COR-L47 (cell line): ENCODE data around the gene RAB6A.
"Not testable (repeated sequence)": the region's sequence is repeated elsewhere in the genome, so short reads cannot be mapped to it uniquely, and the experiment has no call there.

Source experiments
- DNase-seq: peaks from one replicate; lab custom pipeline; 2025; lab: John Stamatoyannopoulos, UW

RAB6A gene

DNA sequence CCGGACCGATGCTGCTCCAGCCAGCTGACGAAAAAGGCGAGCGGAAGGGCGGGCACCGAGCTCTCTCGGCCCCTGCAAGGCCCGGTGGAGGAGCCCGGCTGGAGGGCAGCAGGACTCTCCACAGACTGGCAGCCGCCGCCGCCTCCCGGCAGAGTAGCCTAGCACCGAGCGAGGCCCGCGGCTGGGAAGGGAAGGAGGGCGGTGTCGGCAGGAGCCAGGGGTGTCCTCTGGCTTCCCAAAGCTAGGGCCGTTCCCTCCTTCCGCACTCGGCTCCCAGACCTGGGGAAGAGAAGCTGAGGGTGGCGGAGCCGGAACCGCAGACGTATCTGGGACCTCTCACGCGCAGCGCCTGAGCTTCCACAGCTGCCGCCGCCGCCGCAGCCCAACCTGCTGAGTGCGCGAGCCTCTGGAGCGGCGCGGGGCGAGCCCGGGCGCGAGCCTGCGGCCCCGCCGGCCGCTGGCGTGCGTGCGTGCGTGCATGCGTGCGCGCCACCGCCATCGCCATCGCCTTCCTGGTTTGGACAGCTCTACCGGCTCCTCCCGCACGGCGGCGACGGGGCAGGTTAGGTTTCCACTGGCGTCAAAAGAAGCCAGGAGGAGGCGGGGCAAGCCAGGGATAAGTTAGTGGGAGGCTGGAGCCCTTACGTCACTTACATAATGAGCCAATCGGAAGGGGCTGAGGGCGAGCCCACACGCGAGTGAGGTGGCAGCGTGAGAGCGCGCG, at the start of gene RAB6A:
RAB6A (minus strand) TSS at position 396 of the 724 bp plus-strand sequence. CDS start 439 bp downstream, outside the sequence.
- peak; percentile 99 for DNase-seq

DNA sequence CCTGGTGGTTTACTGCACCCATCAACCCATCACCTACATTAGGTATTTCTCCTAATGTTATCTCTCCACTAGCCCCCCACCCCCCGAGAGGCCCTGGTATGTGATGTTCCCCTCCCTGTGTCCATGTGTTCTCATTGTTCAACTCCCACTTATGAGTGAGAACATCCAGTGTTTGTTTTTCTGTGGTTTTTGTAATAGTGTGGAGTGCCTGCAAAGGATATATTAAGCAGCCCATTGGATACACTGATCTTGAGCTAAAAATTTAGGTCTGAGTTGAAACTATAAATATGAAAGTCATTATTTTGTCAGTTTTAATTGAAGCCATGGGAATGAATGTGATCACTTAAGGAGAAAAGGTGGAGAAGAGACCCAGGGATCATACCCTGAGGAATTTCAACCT, 49.8 kb upstream of the RAB6A start:
- no peak for DNase-seq

DNA sequence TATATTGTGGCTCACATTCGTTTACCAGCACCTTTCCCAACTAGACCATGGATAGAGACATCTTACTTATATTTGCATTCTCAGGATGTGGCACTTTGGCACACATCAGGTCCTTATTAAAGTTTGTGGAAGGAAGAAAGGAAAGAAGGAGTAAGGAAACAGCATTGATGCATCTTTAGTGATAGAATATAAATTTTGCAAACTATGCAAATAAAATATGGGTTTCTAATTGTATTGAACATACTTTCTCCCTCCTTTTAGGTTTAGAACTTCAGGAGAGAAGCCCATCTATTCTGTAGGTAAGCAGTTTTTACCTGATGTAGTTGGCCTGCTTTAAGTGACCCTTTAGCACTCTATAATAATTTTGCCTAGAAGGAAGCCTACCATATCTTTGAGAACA, 47.2 kb upstream of the RAB6A start:
- no peak for DNase-seq

DNA sequence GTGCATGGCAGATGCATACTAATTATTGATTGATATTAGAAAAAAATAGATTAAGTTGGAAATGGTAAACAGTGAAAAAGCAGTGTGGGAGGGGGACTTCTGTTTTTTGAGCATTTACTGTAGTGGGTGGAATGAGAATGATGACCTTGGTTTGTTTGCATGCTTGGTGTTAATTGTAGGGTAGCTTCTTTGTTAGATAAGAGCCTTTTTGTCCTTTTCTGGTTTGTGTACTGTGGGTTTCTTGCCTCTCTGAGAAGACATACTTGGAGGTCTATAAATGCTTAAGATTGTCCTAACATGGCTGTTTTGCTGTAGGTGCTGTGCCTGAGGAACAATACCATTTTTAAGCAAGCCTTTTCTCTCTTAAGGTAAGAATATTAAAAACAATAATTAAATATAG, 43.8 kb upstream of the RAB6A start:
- no peak for DNase-seq

DNA sequence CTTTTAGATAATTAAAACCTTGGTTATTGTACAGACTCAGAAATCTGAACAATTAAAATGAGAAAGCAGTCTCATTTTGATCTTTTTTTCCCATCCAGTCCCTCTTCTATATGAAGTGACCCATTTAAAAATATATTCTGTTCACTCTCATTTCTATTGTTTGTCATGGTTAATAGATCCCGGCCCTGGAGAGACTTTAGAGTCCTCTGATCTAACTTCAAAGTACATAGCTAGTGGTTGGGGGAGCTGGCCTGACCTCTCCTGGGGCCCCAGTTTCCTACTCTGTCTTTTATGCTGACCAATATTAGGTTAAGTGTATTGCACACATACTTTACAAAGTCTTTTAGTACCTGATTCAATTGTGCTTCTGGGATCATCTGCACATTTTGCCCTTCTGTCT, 40.3 kb upstream of the RAB6A start:
- no peak for DNase-seq

DNA sequence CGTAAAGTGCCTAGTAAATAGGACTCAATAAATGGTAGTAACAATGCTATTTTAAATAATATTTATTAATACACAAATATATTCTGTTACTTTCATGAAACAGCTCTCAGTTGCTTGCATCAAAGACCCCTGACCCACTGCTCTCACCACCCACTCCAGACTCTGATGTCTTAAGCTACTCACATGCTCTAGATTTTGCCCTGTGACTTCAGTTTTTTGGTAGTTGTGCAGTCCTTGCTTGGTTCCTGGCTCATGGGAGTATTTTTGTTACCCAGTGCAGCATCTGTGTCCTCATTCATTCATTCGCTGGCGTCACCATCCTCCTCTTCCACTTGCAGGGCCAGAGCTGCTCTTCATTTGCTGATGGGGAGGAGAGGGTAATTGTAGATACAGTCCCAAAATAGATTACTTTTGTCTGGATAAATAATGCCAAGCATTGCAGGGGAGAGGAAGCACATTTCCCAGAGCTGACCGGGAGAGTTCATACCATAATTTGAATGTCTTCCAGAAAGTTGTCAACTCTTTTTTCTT, 39.5 kb upstream of the RAB6A start:
- no peak for DNase-seq

DNA sequence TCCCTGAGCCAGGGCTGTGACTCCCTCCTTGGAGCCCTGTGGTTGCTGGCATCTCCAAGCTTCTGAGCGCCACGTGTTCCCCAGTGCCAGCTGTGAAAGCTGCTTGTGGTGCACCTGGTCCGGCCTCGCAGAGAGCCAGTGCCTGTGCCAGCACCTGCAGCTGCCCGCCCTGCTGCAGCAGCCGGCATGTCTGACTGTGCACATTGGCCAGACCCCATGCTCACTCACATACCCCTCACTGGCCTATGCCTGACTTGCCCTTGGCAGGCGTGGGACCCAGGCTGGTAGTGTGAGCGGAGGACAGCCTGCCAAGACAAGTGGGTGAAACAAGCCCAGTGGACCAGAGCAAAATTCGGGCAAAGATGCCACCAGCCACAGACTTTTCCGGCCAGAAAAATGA, 36.6 kb upstream of the RAB6A start:
- peak; percentile 40 for DNase-seq

DNA sequence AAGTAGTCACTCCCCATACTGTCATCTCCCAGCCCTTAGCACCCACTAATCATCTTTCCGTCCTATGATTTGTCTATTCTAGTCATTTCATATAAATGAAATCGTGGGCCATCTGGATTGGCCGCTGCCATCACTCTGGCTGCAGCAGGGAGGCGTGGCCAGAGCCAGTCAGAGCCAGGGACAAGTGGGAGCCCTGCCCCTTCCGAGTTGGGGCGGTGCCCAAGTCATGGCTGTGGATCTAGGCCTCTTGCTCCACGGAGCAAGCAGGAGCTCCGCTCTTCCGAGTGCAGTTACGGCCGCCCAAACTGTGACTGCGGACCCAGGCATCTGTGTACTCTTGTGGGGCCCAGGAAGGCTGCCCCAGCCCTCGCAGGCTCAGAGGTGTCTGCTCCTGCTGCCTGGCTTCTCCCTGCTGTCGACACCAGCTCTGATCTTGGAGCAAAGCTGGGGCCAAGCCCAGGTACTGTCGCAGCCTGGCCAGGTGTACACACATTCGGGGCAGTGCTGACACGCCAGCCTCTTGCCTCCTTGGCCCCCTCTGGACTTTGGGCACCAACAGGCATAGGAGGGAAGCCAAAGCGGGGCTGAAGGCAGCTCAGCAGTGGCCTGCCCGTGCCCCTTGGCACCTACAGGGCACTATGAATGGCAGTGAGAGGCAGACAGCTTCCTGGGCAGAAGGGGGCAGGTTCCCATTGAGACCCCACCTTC, 35.2 kb upstream of the RAB6A start:
- no peak for DNase-seq

DNA sequence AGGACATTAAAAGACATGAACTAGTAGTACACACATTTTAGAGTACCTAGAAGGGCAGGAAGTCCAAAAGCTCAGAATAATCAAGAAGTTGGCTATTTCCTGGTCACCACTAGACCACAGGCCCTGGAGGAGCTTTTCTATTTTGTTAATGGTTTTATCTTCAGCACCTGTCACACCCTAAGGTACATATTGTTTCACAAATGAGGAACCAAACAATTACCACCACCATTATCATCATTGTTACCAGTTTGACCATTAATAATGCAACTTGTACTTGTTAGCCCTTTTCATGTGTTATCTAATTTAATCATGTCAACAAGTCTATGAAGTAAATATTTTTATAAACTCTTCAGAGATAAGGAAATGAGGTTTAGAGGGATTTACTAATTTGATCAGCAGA, 31.7 kb upstream of the RAB6A start:
- DNase-seq: no peak

DNA sequence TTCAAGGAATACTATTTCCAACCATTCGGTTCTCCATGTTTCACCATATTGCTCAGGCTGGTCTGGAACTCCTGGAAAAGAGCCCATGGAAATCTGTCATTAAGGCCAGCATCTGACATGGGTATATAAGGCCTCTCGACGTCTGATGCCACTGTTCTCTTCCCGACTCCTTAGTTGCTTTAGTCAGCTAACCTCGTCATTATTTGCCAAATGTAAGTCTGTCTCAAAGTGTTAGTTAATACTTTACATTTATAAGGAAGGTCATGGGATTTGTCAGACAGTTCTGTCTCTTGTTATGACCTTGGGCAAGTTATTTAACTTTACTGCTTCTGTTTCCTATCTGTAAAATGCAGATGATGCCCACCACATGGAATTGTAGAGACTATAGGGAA, 28.4 kb upstream of the RAB6A start:
- no peak for DNase-seq

DNA sequence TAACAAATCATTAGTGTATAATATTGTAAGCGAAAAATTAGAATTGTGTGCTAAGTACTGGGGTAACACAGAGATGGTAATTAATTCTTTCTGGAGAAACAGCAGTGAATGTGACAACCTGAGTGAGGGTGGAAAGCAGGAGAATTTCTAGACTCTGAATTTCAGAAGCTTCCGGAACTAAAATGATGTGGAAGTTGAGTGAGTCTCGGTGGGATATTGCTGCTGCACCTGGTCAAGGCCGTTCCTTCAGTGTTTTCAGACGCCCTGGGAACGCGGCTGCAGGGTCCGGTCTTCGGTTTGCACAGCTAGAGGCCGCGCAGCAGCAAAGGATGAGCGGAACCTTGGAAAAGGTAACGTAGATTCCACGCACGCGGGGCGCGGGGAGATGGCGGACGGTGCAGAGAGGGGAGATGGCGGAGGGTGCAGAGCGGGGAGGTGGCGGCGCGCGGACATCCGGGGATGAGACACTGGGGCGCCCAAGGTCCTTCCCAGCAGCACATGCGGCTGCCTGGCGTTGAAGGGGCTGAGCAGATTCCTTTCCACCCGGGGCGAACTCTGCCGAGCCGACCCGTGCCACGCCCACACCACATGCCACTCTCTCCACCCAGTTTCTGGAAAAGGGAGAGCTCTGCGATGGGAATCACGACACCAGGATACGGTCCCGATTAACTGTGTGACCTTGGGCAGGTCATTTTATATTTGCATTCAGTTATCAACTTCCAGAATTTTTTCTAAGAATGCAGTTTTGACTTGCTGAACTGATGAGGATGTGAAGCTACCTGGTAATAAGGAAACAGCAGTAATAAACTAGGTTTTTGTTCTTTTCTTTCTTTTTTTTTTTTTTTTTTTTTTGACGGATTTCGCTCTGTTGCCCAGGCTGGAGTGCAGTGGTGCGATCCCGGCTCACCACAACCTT, 27.0 kb upstream of the RAB6A start, which contains the start of gene MRPL48:
MRPL48 (plus strand) TSS at position 232 of the 916 bp plus-strand sequence; CDS start at position 330, 98 bp downstream.
- DNase-seq: peak; percentile 94

DNA sequence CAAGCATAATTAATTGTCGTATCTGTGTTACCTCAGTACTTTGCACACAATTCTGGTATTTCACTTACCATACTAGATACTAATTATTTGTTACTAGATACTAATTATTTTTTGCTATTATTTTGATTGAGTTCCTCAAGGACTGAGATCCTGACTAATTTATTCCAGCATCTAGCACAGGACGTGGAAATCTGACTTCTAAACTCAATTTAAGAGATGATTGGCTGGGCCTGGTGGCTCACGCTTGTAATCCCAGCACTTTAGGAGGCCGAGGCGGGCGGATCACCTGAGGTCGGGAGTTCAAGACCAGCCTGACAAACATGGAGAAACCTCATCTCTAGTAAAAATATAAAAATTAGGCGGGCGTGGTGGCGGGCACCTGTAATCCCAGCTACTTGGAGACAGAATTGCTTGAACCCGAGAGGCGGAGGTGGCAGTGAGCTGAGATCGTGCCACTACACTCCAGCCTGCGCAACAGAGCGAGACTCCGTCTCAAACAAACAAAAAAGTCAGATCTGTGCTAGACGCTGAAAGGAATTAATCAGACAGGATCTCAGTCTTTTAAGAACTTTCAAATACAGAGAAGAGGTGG, 26.3 kb upstream of the RAB6A start:
- DNase-seq: no peak

DNA sequence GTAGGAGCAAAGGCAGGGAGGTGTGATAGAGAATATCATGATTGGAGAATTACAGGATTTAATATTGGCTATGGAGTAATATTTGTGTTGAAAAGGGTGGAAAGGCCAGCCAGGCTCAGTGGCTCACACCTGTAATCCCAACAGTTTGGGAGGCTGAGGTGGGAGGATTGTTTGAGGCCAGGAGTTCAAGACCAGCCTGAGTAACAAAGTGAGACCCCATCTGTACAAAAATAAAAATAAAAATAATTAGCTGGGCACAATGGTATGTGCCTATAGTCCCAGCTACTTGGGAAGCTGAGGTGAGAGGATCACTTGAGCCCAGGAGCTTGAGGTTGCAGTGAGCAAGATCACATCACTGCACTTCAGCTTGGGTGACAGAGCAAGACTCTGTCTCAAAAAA, 24.6 kb upstream of the RAB6A start:
- DNase-seq: not testable (repeated sequence)

DNA sequence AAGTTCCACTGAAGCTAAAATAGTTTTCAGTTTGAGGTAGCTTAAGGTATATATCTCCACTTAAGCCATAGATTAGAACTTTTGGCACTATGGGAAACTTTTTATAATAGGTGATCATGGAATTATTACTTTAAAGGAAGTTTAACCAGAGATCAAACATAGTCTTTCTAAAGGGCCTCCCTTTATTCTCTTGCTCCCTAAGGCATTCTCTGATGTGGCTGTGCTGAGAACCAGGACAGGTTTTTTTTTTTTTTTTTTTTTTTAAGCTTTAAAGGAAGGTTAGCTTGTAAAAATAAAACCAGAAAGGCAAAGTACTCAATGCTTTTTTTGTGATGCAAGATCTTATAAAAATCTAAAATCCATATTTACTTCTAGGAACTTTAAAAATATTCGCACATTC, 23.9 kb upstream of the RAB6A start:
- DNase-seq: no peak

DNA sequence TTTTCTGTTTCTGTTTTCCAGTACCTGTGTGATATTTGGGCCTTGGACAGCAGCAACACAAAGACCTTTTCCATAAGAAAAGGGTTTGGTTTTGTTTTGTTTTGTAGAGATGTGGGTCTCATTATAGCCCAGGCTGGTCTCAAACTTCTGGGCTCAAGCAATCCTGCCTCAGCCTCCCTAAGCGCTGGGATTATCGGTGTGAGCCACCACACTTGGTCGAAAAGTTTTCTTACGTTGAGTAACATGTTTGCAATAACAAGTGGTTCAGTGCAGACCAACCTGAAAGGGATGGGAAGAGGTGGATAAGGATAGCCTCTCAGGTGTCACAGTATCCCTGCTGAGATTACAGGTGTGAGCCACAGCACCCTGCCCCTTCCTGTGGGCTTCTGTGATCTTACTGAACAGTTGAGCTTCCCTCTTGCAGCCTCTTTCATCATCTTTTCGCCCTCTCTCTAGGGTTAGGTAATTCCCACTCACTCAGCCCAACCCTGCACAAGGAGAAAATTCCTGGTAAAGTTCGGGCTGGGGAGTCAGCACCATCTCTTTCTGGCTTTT, 23.3 kb upstream of the RAB6A start:
- no peak for DNase-seq

DNA sequence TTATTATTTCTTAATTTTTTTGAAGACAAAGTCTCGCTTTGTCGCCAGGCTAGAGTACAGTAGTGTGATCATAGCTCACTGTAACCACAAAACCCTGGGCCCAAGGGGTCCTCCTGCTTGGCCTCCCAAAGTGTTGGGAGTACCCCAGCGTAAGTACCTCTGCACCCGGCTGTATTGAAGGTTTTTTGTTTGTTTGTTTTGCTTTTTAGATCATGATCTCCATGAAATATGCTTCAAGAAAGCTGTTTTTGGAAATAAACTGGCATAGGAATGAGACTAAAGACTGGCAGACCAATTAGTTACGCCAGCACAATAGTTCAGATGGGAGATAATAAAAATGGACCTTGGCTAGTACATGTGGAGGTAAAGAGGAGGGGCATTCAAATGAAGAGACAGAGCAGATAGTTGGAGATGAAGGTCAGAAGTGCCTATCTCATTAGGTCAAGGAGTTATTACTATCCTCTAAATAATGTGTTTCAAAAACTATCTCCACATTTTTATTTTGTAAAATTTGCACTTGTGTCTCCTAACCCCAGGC, 22.7 kb upstream of the RAB6A start:
- no peak for DNase-seq

DNA sequence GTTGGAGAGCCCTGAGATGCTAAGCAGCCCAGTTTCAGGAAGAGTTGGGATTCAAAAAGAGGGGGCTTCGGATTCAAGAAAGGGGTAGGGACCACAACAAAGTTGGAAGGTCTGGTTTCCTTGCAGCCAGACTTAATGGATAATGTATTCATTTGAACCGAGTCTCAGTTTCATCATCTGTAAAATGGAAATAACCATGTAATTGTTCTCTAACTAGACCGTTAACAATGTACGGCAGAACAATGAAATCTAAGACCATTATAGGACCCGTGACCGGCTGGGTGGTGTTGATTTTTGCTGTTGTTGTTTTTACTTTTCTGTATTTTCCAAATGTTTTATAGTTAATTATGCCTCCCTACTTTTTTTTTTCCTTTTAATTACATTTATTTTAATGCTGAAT, 20.4 kb upstream of the RAB6A start:
- no peak for DNase-seq

DNA sequence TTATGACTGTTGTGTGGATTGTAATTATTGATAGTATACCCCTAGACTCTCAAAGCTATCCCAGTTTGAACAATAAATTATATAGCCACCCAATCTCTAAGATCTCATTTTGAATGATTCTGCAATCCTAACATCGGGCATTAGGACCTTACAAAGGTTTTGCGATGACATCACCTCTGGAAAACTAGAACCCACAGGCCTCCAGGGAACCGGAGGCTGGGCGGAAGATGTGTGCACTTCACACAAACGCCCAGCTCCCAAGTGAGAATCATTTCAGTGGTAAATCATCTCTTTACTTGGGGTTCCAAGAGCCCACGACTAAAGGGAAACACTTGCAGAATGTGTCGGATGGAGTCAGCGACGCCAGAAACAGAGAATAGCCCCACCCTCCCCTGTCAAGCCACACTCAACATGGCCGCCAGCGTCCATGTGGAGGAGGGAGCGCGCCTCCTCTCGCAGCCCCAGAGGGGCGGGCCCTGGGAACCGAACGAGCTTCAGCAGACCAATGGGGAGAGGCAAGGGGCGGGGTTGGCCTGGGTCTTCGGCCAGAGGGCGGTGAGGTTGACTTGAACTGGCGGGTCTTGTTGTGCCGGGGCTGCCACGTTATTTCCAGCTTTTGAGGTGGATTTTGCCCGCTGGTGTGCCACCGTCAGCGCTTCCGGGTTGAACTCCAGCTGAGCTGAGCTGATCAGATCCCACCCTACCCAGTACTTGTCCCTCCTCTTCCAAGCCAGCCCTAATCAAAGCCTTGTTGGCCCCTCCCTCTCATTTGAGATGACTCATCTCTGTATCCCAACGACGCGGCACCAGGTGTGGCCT, 18.4 kb upstream of the RAB6A start:
- DNase-seq: peak; percentile 98

DNA sequence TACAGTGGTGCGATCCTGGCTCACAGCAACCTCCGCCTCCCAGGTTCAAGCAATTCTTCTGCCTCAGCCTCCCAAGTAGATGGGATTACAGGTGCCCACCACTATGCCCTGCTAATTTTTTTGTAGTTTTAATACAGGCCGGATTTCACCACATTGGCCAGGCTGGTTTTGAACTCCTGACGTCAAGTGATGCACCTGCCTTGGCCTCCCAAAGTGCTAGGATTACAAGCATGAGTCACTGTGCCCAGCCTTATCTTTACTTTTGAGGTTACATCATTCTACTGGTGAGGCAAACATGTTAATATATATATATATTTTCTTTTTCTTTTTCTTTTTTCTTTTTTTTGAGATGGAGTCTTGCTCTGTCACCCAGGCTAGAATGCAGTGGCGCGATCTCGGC, 9.9 kb upstream of the RAB6A start:
- not testable (repeated sequence) for DNase-seq

DNA sequence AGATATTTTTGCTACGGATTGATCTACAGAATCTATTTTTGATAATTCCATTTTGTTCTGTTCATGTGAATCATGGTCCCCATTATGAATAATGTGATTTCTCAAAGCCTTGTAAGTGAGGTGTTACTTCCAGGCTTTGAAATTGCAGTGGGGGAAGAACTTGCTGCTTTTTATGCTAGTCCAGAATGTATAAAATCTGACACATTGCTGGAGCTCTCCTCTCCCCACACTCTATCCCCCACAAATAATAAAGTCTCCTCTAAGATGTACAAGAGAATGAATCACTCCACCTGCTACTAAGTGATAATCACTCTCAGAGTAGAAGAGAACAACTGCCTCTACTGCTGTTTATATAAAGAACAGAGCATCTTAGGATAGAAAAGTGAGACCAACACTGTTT, 5.9 kb upstream of the RAB6A start:
- no peak for DNase-seq
